GM18519 (cell line): ENCODE data around the gene PAX2.

Experiments
- ATAC-seq: cut with Tn5 transposase; IDR thresholded peaks from one replicate; pipeline ENCODE4 v1.9.1; 2021; ENCODE audit warnings: mild to moderate bottlenecking, moderate library complexity; ENCODE audit not compliant: unreplicated experiment, low FRiP score

PAX2 gene

GRCh38 chr10:100723770-100724530 lies 21.4 kb upstream of the PAX2 start:
- no peak for ATAC-seq

GRCh38 chr10:100724531-100725027 lies 20.8 kb upstream of the PAX2 start:
- no peak for ATAC-seq

DNA sequence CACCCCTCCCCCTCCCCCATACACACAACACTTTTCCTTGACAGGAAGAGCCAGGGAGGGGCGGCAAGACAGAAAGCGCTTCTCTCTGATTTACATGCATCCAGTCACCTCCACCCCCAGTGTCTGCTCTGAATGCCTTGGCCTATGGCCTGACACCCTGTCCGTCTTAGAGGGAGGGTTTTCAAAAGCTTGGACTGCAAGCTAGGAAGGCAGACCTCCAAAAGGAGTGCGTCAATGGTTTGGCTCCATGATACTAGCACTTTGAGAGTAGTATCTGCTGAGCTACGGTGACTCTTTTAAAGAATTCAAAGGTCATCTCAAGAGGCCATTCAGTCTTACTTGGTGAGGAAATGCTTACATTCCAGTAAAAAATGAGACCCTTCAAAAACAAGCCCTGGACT lies 20.3 kb upstream of the PAX2 start:
- no peak for ATAC-seq

DNA sequence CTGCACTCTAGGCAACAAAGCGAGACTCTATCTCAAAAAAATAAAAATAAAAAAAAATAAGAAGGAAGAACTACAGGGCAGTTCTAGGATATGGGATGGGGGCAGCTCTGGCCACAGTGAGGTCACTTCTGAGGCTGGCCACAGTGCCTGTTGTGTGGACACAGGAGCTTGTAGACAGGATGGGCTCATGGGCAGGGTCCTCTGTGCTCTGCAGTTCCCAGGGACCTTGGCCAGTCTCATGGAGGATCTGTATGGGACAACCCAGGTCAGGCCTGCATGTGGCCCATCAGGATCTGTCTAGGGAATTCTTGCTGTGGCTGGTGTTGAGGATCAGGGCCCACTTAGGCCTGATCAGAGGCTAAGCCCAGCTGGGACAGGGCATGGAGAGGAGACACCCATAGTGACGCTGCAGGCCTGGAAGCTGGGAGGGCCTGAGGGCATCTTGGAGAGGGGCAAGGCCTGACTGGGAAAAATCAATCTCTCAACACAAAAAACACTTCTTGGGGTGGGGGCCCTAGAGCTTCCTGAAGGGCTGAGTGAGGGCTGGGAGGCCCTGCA lies 19.4 kb upstream of the PAX2 start:
- no peak for ATAC-seq

DNA sequence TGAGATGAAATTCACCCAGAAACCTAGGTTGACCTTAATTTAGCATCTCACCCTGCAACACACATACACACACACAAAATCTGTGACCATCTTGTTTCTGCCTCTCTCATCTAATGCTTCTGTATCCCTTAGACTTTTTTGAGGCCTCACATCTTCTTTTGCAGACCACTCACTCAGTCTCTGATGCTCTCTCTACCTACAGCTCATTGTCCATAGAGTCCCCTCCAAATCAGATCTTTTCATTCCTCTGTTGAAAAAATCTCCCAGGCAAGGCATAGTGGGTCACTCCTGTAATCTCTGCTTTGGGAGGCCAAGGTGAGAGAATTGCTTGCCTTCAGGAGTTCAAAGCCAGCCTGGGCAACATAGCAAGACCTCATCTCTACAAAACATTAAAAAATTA lies 17.6 kb upstream of the PAX2 start:
- ATAC-seq: no peak

- no peak for ATAC-seq
These were observed 16.2 kb upstream of the PAX2 start for GRCh38 chr10:100728928-100729861.

DNA sequence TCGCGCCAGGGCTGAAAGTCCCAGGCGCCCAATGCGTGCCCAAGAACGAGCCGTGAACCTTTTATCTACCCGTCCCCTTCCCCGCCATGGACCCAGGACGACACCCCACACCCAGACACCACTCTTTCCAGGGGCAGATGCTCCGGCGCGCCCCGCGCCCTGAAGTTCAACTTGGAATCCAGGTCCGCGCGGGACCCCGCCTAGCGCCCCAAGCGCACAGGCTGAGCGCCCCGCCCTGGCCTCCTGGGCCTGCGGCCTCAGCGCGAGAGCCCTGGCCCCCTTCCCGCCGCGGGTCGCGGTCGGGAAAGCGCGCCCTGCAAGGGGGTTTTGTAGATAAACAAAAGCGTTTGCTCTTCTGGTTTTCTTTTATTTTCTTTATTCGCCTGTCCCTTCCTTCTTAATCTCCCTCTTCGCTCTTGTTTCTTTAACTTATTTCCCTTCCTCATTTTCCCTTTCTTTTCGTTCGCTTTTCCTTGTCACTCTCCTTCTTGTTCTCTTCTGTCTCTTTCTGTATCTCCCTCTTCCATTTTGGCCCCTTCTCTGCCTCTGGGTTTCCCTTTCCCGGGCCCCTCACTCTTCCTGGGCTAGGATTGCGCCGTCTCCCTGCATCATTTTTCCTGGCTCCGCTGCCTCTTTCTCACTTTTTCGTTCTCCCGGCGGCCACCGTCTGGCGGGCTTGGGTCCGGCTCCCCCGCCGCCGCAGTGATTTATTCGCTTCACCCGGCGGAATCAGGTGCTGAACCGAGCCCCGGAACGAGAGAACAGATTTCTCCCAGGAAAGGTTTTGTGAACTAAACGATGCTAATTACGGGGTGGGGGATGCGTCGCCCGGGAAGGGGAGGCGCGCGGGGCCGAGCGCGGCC lies 15.3 kb upstream of the PAX2 start:
- no peak for ATAC-seq

DNA sequence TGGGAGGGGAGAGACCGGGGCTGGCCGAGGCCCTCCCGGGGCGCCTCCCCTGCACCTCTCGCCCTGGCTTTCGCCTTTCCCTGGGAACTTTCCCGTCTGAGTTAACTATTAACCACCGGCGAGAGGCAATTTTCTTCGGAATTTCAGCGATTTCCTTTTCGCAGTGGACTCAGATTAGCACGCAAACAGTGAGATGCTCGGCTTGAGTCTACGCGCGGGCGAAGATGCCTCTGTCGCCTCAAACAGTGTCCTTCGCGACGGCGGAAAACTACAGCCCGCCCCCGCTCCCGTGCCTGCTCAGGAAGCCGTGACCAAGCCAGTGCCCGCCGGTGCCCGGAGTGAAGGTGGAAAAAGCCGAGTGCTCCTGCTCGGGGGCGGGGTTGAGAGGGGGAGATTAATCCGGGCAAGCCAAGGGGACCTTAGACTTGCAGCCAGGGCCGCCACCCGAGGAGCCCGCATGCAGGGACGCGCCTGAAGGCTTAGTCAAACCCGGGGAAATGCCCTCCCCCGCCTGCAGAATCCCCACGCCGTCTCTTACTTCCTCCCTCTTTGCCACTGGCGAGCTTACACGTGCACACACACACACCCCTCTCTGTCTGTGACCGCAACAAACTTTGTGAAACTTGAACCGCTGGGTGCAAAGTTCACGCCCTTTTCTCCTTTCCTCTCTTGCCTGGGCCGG lies 14.5 kb upstream of the PAX2 start:
- no peak for ATAC-seq

GRCh38 chr10:100731407-100732240 lies 13.8 kb upstream of the PAX2 start:
- no peak for ATAC-seq

- ATAC-seq: no peak
These were observed 13.2 kb upstream of the PAX2 start for GRCh38 chr10:100732241-100732596.

DNA sequence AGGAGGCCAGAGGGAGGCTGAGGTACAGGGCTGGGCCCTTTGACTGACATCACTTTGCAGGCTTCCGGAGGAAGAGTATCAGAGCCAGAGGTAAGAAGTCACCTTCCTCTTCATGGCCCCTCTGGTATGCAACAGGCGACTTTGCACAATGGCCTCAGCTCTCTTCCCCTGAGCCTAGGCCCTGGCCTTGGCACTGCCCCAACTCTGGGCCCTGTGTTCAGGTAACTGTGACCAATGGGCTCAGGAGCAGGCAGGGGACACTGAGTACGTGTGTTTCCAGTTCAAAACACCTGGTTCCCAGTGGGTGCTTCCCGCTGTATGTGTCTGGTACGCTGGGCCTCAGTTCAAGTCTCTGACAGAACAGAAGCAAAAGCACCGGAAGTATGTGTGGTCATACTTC lies 12.1 kb upstream of the PAX2 start:
- ATAC-seq: no peak

DNA sequence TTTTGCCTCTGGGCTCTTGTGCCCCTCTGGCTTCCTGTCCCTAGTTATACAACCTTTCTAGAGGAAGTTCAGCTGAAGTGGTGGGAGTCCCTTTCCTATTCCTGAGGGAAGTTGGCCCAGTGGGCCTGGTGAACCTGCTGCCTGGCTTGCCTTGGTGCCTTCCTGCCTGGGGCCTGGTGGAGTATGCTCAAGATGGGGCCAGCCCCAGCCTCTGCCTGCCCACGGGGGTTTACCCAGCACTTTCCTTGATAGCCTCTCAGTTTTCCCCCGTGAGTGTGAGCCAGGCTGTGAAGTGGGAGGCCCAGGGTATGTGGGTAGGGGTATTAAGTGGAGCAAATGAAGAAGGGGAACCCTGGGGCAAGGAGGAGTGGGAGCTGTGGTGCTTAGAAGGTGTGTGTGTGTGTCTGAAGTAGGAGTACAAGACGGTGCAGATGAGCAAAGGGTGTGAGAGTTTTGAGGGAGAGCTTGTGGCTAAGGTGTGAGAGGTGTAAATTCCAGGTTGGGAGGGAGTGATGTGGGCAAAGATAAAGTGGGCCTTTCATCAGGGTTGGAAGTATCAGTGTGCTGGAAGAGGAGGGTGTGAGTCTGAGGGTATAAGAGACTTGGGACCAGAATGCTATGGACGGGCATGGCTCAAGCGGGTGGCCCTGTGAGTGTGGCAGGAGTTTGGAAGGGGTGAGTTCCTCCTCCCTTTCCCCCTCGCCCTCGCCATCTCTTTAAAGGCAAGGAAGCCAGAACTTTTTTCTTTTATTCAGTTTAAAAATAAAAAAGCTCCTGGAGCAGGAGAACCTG lies 10.9 kb upstream of the PAX2 start:
- ATAC-seq: no peak

DNA sequence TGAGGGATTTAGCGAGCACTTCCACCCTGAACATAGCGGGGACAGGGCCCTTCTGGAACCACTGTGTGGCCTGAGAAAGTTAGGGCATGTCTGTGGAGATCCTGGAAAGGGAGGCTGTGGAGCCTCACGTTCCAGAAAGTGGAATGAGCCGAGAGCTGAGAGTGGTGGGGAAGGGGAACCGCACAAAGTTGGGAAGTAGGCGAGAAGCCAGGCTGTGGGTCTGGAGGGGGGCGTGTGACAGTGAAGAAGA lies 10.4 kb upstream of the PAX2 start:
- ATAC-seq: no peak

- ATAC-seq: no peak
These were observed 9.8 kb upstream of the PAX2 start for GRCh38 chr10:100735337-100736143.

- no peak for ATAC-seq
These were observed 9.1 kb upstream of the PAX2 start for GRCh38 chr10:100736144-100736808.

DNA sequence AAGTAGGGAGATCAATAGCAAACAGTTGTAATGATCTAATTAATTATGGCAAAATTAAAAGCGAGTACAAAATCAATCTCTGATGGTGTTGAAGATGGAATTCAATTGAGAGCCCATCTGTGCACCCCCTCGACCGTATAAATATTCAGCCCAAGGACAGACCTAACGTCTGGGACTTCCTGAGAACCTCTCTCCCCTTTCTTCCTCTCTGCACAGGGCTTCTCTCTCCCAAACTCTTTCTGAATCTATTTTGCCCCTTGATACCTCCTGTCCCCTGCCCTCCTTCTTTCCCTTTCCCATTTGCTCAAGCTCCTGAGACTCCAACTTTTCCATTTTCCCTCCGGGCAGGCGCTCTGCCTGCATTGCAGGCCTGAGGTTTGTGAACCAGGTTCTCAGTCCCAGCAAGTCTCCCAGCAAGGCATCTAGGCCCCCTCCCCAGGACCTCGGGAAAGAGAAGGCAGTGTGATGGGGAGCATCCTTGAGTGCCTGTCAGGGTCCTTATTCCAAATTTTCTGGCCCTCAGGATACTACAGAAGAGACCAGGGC lies 8.5 kb upstream of the PAX2 start:
- no peak for ATAC-seq
